Left renal cortex interstitium (tissue), 4 donors: Measurements from ENCODE around the gene RBP2. TPM values are rescaled to one million over a fixed set of nuclear protein-coding genes. Genes with fewer than 3 reads are reported as not detected.

Experiments
- DNase-seq, 4 donors: peaks; one replicate each; pipeline ENCODE4 v3.0.0-alpha.2; 2013; ENCODE audit warnings: low read depth in 4 of 4, low spot score in 2 of 4, missing footprints in 1 of 4
- polyA plus RNA-seq, 4 donors: library from polyadenylated mRNA; unstranded; fragments of 120-200 nt; gene quantifications; one replicate each; pipeline ENCODE4 v1.2.1, GENCODE V29; 2013; ENCODE audit not compliant: insufficient read length in 4 of 4

Gene RBP2
- polyA plus RNA-seq, 4 donors: 0.25 to 0.59 (median 0.48) TPM

DNA sequence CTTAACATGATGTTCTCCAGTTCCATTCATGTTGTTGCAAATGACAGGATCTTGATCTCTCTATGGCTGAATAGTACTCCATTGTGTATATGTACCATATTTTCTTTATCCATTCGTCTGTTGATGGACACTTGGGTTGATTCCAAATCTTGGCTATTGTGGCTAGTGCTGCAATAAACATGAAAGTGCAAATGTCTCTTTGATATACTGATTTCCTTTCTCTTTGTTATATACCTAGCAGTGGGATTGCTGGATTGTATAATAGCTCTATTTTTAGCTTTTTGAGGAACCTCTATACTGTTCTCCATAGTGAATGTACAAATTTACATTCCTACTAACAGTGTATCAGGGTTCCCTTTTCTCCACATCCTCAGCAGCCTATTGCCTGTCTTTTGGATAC is 5.9 kb upstream of the RBP2 start:
- DNase-seq: no peak

DNA sequence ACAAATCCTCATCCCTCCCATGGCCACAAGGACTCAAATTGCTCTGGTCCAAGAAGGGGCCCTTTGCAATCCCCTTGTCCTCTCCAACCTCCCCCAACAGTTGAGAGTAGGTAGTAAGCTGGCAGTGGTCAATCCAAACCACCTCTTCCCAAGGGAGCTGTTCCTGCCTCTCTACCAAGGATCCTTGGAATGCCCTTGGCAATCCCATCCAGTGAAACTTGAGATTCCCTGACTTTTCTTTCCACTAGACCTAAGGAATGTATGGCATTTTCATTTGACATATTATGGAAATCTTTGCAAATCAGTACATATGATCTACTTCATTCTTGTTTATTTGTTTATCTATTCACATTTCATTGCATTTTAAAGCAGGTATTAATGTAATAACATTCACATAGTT is 4.8 kb upstream of the RBP2 start:
- DNase-seq: no peak

DNA sequence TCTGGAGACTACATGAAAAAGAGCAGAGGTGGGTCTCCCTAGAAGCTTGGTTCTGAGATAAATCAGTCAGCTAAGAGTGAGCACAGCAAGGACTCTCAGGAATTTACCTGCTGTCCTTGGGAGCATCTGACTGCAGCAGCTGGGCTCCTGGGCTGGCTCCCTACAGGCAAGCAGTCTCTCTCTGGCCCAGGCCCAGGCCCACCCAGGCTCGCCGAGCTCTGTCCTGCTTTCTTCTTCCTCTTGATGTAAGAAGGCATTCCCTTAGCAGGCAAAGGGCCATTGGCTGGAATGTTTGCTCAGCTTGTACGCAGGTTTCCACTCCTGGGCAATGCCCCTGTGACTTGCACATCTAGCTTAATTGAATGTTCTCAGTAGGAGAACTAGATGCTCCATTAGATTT is 4.3 kb upstream of the RBP2 start:
- no peak for DNase-seq

DNA sequence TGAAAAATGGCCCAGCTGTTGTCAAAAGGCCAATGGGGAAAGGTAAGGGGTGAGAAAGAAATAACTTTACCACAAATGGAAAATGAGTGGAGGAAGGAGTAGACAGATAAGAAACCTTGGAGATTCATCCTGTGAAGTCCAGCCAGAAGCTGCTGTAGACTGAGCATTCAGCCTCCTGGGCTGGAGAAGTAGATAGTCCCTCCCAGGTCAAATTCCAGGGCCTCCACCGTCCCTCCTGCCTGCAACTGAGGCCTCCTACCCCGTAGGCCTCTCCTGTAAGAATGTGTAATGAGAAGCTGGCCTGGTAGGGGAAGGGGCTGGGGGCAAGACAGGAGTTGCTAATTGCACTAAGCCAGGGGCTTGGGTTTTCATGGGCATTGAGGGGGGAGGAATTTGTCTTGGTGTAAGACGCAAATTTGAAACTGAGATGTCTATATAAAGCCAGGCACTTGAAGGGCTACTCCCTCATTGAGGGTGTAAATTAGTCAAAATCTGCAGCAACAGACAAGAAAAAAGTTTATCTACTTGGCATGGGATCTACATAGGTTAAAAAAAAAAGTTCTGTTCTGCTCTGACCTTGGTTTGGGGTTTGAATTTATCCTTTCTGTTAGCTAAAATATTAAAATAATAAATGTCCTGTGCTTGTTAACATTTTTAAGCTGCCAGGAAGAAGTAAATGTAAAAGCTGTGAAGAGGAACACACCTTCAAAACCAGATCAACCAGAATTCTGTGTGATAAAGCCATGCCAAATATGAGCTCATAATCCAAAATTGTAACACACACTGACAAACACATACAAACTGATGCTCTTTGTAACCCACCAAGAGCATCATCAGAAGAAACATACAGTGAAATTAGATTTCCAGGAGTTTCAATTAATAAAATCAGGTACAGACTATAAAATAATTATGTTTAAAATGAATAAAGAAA is 1.7 kb upstream of the RBP2 start:
- no peak for DNase-seq

DNA sequence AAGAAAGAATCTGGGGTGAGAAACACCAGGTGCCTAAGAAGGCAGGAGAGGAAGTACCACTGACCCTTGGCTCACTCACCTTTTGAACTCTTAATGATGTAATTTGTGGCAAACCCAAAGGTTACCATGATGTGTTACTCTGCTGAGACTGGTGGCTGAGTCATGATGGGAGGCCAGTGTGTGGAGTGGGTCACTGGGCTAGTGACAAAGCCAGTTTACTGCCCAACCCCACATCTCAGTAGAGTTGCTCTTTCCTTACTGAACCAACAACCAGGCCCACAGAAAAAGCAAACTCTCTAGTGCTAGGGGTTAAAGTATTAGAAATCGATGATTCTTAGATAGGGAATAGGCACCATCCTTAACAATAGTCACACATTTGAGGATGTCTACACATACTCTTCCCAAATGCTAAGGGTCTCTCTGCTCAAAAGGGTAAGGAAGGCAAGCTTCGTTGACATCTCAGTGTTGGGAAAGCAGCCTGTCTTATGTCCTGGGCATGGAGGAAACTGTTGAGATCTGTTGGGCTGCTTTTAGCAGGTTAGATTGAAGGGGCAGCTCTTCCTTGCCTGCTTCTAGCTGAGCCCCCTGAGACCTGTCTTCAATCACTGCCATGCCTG is 3.1 kb downstream of the RBP2 start:
- DNase-seq: no peak

DNA sequence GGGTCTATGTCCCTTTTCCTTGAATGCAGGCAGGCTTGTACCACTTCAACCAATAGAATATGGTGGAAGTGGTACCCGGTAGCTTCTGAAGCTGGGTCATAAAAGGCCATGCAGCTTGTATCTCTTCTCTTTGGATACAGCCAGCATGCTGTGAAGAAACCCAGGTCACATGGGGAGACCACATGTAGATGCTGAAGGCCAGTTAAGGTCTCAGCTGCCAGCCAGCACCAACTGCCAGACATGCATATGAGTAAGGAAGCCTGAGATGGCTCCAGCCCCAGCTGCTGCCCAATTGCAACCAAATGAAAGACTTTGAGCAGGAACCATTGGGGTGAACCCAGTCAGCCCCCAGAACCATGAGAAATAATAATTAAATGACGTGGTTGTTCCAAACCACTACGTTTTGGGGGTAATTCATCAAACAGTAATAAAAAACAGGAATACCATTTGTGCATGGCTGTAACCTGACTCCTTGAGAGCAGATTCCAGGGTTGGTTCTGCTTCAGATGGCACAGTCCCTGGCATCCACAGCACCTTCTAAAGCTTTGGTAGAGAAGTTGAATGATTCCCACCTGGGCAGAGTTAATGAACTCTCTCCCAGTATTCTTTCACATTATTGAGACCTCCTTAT is 3.8 kb downstream of the RBP2 start:
- DNase-seq: peak in 2 of 4 donors; percentile 34 to 40

DNA sequence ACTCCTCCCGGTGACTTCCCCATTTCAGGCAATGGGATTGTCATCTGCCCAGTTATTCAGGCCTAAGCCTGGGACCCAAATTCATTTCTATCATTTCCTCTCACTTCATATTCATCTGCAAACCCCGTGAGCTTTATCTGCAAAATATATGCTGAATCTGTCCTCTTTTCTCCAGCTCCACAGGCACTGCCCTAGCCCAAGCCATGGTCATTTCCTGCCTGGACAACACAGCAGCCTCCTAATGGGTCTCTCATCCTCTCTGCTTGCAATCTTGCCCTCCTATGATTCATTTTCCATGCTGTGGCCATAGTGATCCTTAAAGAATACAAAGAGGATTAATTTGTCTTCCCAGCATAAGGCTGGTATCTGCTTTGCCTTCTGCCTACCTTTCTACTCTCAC is 6.1 kb downstream of the RBP2 start:
- no peak for DNase-seq

DNA sequence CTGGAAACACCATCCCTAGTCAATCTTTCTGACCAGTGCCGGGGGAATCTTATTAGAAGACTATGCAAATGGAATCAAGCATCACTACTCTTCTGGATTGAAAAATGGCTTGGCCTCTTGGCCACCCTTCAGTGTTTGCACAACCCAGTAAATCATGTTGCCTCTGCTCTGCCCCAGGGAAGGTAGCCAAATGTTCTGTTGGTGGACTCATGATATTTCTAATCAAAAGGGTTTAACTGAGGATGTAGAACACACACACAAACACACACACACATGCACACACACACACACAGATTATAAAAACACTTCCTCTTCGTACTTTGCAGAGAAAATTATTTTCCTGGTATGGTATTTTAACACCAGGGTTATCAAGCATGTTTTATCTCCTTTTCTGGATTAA is 7.9 kb downstream of the RBP2 start:
- DNase-seq: no peak

DNA sequence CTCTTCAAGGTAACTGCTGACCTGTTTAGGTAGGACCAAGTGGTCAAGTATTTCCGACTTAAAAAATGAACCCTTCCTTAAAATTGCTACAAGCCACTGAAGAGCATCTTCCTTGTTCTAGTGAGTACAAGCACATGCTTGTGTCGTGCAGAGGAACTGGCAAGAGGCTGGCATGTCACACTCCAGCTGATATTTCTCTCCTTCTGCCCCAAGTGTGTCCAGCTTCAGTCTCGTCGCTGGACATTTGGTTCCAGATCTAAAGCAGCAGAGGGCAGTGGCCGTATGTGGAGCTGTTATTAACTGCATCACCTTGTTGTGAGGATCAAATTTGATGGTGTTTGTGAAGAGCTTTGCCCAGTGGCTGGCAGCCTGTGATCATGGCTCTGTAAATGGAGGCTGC is 10.0 kb downstream of the RBP2 start:
- DNase-seq: no peak

DNA sequence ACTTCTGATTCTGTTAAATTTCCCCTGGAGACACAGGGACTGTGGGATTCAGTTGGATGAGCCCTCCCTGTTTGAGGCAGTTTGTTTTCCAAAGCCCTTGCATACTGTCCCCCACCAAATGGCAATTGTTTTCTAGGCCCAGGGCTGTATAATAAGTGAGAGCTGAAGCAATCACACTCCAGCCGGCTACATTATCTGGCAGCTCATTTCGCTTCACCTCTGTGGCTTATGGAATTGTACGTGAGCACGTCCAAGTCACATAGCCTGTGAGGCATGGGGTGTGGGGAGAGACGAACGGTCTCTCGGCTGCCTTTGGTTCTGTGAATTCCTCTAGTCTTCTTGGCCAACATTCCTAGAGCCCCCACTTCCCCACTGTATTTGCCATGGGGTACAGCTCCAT is 10.7 kb downstream of the RBP2 start:
- DNase-seq: no peak

DNA sequence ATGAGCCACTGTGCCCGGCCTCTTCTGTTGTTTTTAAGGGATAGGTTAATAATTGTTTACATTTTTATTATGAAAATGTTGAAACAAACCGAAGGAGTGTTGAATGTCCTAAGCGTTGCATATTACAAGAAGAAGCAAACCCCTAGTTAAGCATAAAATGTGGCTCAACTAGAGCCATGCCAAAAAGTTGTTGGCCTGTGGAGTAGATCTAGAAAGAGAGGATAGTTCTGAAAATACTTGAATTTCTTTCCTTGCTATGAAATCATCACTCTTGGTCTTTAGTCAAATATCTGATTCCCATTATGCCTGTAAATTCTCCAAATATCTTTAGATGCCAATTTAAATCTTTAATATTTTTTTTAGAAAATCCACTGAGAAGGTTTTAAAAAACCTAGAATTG is 12.8 kb downstream of the RBP2 start:
- DNase-seq: no peak

DNA sequence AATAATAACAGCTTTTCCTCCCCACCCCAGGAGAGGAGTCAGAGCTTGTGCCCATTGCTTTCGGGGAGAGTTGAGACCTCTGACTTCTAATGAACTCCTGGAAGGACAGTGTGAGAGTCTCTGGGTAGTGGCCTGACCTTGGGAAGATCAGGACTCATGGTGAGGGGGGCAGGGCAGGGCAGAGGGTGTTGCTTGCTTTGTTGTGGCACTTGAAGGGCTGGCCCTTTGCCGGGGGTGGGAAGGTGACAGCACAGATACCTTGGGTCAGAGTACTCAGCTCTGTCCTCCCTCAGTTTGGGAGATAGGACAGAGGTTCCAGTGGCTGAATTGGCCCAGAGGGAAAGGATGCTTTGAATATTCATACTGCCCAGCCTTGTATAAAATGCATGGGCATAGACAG is 15.8 kb downstream of the RBP2 start:
- DNase-seq: no peak

DNA sequence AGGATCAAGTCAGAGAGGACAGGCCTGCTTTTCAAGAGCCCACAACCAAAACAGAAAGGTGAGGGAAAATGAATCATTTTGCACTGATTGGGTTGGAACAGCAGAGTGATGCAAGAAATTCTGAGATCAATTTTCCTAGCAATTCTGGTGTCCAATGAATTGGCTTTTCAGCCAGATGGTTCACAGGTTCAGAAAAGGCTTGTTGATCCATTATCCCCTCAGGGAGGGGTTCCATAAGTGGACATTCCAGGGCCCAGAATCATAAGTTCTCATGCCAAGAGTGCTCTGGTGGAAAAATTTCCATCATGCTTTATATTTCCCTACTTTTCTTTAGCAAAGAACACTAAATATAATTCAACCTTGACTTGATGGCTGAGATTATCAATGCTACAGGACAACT is 16.2 kb downstream of the RBP2 start:
- no peak for DNase-seq

DNA sequence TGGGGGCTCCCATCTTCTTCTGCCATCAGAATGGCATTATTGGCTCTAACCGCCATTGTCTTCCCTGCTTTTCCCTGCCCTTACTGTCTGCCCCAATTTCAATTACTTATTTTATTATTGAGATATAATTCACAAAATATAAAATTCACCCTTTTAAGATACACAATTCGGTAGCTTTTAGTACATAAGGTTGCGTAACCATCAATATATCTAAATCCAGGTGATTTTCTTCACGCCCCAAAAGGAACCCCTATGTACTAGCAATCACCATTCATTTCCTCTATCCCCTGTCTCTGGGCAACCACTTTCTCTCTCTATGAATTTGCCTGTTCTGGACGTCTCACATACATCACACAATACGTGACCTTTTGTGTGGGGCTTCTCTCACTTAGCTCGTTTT is 18.0 kb downstream of the RBP2 start:
- DNase-seq: no peak

DNA sequence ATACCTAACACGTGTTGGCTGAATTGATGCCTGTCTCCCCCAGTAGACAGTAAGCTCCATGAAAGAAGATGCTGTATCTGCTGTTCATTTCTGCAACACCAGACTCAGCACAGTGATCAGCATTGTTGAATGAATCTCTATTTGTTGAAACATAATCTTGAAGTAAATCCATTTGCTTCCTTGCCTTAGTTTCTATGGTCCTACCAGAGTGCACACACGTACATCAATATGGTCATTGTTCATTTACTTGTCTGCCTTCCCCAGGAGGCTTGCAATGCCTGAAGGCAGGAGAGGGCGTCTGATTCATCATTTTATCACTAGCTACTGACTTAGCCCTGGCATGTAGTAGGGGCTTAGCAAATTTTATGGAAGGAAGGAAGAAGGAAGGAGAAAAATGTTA is 19.2 kb downstream of the RBP2 start:
- no peak for DNase-seq

DNA sequence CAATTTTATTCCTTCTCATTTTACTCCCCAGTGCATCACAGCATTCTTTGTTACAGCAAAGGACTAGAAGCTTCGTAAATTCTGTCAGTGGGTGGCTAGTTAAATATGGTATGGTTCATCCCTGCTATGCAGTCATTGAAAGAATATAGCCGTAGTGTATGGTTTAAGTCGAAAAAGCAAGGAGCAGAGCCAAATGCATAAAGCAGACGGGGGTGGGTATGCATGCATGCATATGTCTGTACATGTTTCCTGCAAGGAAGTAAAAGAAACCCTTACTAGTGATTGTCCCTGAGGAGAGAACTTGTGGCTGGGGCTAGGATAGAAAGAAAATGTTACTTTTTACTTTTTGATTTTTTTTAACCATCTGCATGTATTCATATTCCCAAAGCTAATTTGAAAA is 19.9 kb downstream of the RBP2 start:
- DNase-seq: no peak

DNA sequence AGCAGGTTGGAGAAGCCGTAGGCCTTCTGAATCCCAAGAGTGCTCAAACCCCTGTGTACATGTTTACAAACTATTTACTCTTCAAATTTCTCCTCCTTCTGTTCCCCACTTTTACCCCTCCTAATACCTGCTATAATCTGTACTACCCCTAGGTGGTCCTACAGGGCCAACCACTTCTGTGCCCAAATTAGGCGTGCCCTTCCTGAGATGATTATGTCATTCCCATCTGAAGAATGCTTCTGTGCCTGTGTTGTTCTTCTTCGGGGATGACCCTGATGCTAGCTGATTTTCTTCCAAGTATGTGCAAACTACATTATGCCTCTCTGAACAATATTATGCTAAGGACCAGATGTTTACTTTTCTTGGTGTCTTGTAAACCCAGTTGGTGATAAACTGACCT is 20.5 kb downstream of the RBP2 start:
- no peak for DNase-seq

DNA sequence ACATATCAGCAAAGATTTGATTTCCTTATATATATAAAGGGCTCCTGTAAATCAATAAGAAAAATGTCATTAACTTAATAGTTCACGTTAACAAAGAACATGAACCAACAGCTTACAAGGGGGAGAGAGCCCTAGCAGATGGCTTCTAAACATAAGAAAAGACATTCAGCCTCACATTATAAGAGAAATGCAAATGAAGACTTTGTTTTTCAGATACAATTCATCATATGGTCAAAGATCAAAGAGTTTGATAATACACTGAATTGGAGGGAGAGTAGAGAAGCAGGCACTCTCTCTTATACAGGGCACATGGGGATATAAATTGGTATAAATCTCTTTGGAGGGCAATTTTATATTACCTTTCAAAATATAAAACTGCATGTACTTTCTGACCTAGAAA is 21.1 kb downstream of the RBP2 start:
- DNase-seq: no peak

DNA sequence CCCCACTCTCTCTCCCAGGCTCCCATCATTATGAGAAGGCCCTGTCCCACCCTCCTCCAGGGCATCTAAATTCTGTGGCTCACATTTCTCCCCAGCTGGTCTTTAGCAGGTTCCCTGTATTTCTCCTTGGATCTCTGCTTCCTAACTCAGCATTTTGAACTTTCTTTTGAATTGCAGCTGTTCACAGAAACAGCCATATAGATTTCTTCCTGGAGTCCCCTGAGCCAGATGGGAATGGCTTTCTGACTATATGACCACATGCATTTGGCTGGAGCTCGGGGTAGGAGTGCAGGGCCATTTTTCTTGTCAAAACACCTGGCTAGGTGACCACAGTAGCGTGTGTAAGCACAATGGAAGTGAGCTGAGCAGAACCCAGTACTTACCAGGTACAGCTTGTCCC is 22.0 kb downstream of the RBP2 start:
- DNase-seq: no peak

DNA sequence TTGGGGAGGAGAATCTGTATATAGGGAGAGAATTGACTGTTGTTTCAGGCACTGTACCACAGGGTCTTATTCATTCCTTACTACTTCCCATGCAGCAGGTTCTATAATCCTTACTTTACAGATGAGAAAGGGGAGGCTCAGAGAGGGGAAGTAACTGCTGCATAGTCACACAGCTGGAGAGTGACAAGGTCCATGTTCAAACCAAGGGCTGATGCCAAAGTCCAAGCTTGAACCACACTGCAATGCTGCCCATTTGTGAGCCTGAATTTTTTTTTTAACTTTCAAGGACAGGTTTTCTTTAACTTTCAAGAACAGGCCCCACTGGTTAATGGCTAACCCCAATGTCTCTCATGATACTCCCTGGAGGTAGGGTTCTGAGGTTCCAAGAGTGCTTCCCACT is 26.2 kb downstream of the RBP2 start:
- DNase-seq: no peak

DNA sequence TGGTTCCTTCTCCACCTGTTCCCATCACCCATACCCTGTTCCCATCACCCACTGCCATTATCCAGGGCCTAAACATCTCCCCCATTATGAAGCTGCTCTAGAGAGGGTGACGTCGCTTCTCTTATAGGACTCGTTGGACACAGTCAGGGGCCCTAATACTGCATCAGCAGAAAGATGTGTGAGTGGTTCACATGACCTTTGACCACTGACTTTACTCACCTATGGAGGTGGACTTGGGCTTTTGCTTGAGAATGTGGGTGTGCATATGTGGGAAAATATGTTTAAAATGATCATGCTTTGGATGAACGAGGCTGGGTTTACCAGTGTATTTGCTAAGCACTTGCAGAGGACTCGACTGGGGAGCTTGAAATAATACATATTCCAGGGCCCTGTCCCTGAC is 26.8 kb downstream of the RBP2 start:
- DNase-seq: no peak

DNA sequence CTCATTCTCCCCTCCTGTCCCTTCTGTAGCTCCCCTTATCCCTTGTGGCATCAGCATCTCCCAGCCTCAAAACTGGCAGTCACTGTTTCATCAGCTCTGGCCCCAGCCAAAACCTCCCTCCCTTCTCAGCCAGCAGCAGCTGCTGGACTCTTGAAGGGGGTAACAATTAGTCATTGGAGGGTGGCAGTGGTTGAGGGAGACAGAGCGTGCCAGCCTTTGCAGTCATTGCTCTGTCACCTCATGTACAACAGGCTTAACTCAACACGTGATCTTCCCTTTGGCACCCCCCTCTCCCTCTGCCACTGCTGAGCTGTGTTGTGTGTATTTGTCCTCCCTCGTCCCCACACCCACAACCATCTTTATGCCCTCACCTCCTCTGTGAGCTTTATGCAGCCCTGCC is 28.2 kb downstream of the RBP2 start:
- no peak for DNase-seq
